Natural killer cell (primary cell): ENCODE data around the gene AEBP1. TPM values are rescaled to one million over a fixed set of nuclear protein-coding genes. Genes with fewer than 3 reads are reported as not detected.

Experiments used
- ATAC-seq, 3 donors: fragments of 150-1000 bp in 2 of 3; fragments of 200-7000 bp in 1 of 3; cut with Tn5 transposase; 1 replicate in 1 of 3; 2 replicates in 2 of 3; pipeline ENCODE4 v1.10.0; 2021; ENCODE audit warnings: mild to moderate bottlenecking in 2 of 3, moderate library complexity in 2 of 3
- DNase-seq, 2 donors: peaks; one replicate each; pipeline versions ENCODE4 v3.0.0 to v3.0.0-alpha.2; 2013 to 2021; ENCODE audit warnings: mixed read lengths in 1 of 2
- H3K27ac ChIP-seq: one replicate; pipeline ENCODE4 v1.5.1; 2013; ENCODE audit warnings: mild to moderate bottlenecking, low read length
- H3K27me3 ChIP-seq: one replicate; pipeline ENCODE4 v1.6.1; 2013; ENCODE audit warnings: low read length; ENCODE audit not compliant: control insufficient read depth, insufficient read depth
- H3K36me3 ChIP-seq: one replicate; pipeline ENCODE4 v1.6.1; 2013; ENCODE audit warnings: low read length; ENCODE audit not compliant: control insufficient read depth, insufficient read depth
- H3K4me1 ChIP-seq: one replicate; pipeline ENCODE4 v1.6.1; 2013; ENCODE audit warnings: low read length; ENCODE audit not compliant: control insufficient read depth, insufficient read depth
- H3K4me3 ChIP-seq: one replicate; pipeline ENCODE4 v1.5.1; 2013; ENCODE audit warnings: low read length
- H3K9me3 ChIP-seq: one replicate; pipeline ENCODE4 v1.6.1; 2013; ENCODE audit warnings: low read length; ENCODE audit not compliant: control insufficient read depth, insufficient read depth
- H3K27ac Mint-ChIP-seq, 2 donors: one replicate each; pipeline ENCODE4 v1.8.0; 2022; ENCODE audit warnings: mild to moderate bottlenecking in 2 of 2, mixed read lengths in 2 of 2, moderate library complexity in 1 of 2
- H3K27me3 Mint-ChIP-seq, 2 donors: one replicate each; pipeline ENCODE4 v1.8.0; 2022; ENCODE audit warnings: low read depth in 2 of 2, mixed read lengths in 2 of 2
- H3K36me3 Mint-ChIP-seq: one replicate; pipeline ENCODE4 v1.8.0; 2022; ENCODE audit warnings: mixed read lengths
- H3K4me1 Mint-ChIP-seq, 2 donors: one replicate each; pipeline ENCODE4 v1.8.0; 2022; ENCODE audit warnings: mixed read lengths in 2 of 2
- H3K4me3 Mint-ChIP-seq: one replicate; pipeline ENCODE4 v1.8.0; 2022; ENCODE audit warnings: mild to moderate bottlenecking, moderate library complexity, mixed read lengths
- H3K9me3 Mint-ChIP-seq, 2 donors: one replicate each; pipeline ENCODE4 v1.8.0; 2022; ENCODE audit warnings: mixed read lengths in 2 of 2
- WGBS: methylation state at CpG from one replicate; pipeline ENCODE4 v1.1.7; 2013; ENCODE audit warnings: missing lambda C conversion rate; ENCODE audit not compliant: insufficient coverage; 5-methylcytosine and 5-hydroxymethylcytosine counted together
- intact Hi-C: fragments of 100-400 bp; cut with micrococcal nuclease; formaldehyde crosslinking; loops from one replicate; pipeline ENCODE4 v1.14.2; 2022
- total RNA-seq, 4 donors: library from RNA; stranded (reverse); fragments of 120-200 nt in 1 of 4; gene quantifications; one replicate each; pipeline versions ENCODE4 v1.2.3 to v1.2.4, GENCODE V29; 2013 to 2022
- TF ChIP-seq, protein P1 (sequence below): fragments of 200-600 bp; IDR thresholded peaks from one replicate; pipeline ENCODE4 v1.8.0; 2022; ENCODE audit warnings: antibody characterized with exemption

The AEBP1 gene
- total RNA-seq, 3 donors from 2014 or later (not counting 1 experiment from before 2014, with no cell fraction given): 3.3 to 9.0 (median 6.4) TPM

DNA sequence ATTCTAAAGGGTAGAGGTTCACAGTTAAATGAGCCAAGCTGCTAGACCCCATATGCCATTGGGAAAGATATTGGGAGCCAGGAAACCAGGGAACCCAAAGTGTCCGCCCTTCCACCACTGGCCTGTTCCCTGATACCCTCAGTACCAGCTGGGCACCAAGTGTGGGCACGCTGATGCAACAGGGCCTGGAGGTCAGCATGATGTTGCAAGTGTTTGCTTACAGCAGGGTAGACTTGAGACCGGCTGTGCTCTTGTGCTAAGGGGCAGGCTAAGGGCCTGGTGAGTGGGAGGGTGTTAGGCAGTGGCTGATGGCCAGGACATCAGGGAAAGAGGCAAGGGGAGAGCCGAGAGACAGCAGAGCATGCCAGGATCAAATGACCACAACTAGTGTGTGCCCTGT, 58.0 kb downstream of the AEBP1 start:
- H3K27me3 ChIP-seq: no peaks in the 10 kb centered on the region
- WGBS: 87% methylated on average over 4 of the region's 4 CpGs
- DNase-seq: no peak
- no peaks in the 10 kb centered on the region for H3K9me3 Mint-ChIP-seq
- peaks cover 17 to 42% of the 10 kb centered on the region in 2 donors for H3K27me3 Mint-ChIP-seq
- no peaks in the 10 kb centered on the region for H3K36me3 Mint-ChIP-seq
- no peaks in the 10 kb centered on the region for H3K4me1 Mint-ChIP-seq
- TF ChIP-seq, protein P1, sequence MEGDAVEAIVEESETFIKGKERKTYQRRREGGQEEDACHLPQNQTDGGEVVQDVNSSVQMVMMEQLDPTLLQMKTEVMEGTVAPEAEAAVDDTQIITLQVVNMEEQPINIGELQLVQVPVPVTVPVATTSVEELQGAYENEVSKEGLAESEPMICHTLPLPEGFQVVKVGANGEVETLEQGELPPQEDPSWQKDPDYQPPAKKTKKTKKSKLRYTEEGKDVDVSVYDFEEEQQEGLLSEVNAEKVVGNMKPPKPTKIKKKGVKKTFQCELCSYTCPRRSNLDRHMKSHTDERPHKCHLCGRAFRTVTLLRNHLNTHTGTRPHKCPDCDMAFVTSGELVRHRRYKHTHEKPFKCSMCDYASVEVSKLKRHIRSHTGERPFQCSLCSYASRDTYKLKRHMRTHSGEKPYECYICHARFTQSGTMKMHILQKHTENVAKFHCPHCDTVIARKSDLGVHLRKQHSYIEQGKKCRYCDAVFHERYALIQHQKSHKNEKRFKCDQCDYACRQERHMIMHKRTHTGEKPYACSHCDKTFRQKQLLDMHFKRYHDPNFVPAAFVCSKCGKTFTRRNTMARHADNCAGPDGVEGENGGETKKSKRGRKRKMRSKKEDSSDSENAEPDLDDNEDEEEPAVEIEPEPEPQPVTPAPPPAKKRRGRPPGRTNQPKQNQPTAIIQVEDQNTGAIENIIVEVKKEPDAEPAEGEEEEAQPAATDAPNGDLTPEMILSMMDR: no peak
- no peak for ATAC-seq
- H3K9me3 ChIP-seq: no peaks in the 10 kb centered on the region
- H3K4me1 ChIP-seq: no peaks in the 10 kb centered on the region
- no peak overlapping the region for H3K27ac Mint-ChIP-seq
- no peaks in the 10 kb centered on the region for H3K36me3 ChIP-seq
- no peak overlapping the region for H3K4me3 Mint-ChIP-seq
- H3K27ac ChIP-seq: no peak overlapping the region
- no peak overlapping the region for H3K4me3 ChIP-seq
- intact Hi-C loops: no loop called here

DNA sequence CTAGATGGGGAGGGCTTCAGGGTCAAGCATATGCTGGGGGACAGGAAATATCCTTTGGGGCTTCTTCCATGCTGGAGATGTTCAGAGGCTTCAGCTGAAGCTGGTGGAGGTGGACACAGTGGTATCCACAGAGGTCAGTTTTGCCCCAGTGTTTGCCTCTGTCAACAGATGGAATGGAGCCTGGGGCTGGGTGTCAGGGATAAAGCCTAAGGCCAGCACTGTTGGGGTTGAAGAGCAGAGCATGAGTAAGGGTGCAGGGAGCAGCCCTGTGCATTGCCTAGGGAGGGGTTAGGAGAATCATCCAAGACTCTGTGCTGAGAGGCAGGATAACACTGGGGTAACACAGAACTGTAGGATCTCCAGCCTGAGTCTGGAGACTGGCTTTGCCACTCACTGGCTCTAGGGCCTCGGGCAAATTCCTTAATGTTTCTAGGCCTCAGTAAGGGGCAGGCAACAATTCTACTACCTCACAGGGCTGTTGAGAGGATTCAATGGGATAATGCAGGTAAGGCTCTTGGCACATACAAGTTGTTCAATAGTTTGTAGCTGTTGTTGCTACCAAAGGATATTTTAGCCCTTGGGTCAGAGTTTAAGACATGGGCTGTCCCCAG, 58.7 kb downstream of the AEBP1 start:
- no peak overlapping the region for H3K4me3 ChIP-seq
- peaks cover 17 to 42% of the 10 kb centered on the region in 2 donors for H3K27me3 Mint-ChIP-seq
- H3K9me3 Mint-ChIP-seq: no peaks in the 10 kb centered on the region
- no peaks in the 10 kb centered on the region for H3K36me3 ChIP-seq
- DNase-seq (no peak), ATAC-seq (no peak)
- TF ChIP-seq, protein P1: no peak
- no peak overlapping the region for H3K27ac Mint-ChIP-seq
- intact Hi-C loops: no loop called here
- H3K4me1 Mint-ChIP-seq: no peaks in the 10 kb centered on the region
- no peaks in the 10 kb centered on the region for H3K9me3 ChIP-seq
- H3K36me3 Mint-ChIP-seq: no peaks in the 10 kb centered on the region
- no peak overlapping the region for H3K27ac ChIP-seq
- 86% methylated on average over 1 of the region's 1 CpG for WGBS
- H3K27me3 ChIP-seq: no peaks in the 10 kb centered on the region
- no peaks in the 10 kb centered on the region for H3K4me1 ChIP-seq
- no peak overlapping the region for H3K4me3 Mint-ChIP-seq

DNA sequence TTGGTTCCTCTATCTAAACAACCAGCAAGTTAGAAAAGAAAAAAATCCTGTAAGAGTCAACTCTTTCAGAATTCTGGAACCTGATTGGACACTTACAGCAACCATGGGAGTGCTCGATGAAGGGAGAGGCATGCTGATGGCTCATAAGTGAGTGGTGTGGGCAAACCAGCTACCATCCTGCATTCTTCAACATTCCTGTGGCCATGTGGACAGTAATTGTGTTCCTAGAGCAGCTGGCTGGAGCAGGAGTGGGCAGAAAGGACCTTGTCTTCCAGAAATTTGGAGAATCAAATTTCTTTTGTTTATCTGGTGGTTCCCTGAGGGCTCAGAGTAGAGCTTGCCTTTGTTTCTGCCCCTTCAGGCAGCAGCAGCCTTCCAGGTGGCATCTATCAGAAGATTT, 59.4 kb downstream of the AEBP1 start:
- no peaks in the 10 kb centered on the region for H3K4me1 ChIP-seq
- TF ChIP-seq, protein P1: no peak
- intact Hi-C loops: no loop called here
- H3K9me3 Mint-ChIP-seq: no peaks in the 10 kb centered on the region
- no peaks in the 10 kb centered on the region for H3K36me3 Mint-ChIP-seq
- H3K9me3 ChIP-seq: no peaks in the 10 kb centered on the region
- no peaks in the 10 kb centered on the region for H3K27me3 ChIP-seq
- no peak for DNase-seq
- no peak overlapping the region for H3K4me3 Mint-ChIP-seq
- no peak for ATAC-seq
- H3K27ac ChIP-seq: no peak overlapping the region
- no peak overlapping the region for H3K4me3 ChIP-seq
- 67% methylated on average over 1 of the region's 1 CpG for WGBS
- H3K27ac Mint-ChIP-seq: no peak overlapping the region
- peaks cover 17 to 42% of the 10 kb centered on the region in 2 donors for H3K27me3 Mint-ChIP-seq
- no peaks in the 10 kb centered on the region for H3K36me3 ChIP-seq
- H3K4me1 Mint-ChIP-seq: no peaks in the 10 kb centered on the region

Other genes with a start within 250 kb of the AEBP1 start
- gene MRPS24, start 234.8 kb upstream of the AEBP1 start, total RNA-seq: 10 to 100 TPM; 34.8 to 37.4 (median 35.7) TPM
- gene URGCP, start 197.7 kb upstream of the AEBP1 start, total RNA-seq: 10 to 100 TPM; 11.5 to 24.4 (median 21.5) TPM
- 10 to 100 TPM in 1 of 3 donors, 1 to 10 TPM in 2; 5.3 to 10.6 (median 9.6) TPM for gene UBE2D4, start 177.9 kb upstream of the AEBP1 start, total RNA-seq
- gene SPDYE1, start 106.4 kb upstream of the AEBP1 start, total RNA-seq: under 1 TPM in 2 of 3 donors, not detected in 1; 0.18 to 0.24 TPM
- 100 to 1,000 TPM; 123 to 129 (median 129) TPM for gene DBNL, start 59.6 kb upstream of the AEBP1 start, total RNA-seq
- 1 to 10 TPM; 1.0 to 1.9 (median 1.5) TPM for gene PGAM2, start 38.8 kb upstream of the AEBP1 start, total RNA-seq
- 10 to 100 TPM; 41.7 to 74.1 (median 50.9) TPM for gene POLM, start 21.8 kb upstream of the AEBP1 start, total RNA-seq
- 10 to 100 TPM; 30.1 to 38.3 (median 38.1) TPM for gene POLD2, start 19.2 kb downstream of the AEBP1 start, total RNA-seq
- not detected for gene MYL7, start 37.0 kb downstream of the AEBP1 start, total RNA-seq
- not detected for gene GCK, start 85.1 kb downstream of the AEBP1 start, total RNA-seq
- gene YKT6, start 96.6 kb downstream of the AEBP1 start, total RNA-seq: 100 to 1,000 TPM in 1 of 3 donors, 10 to 100 TPM in 2; 72.4 to 107 (median 87.1) TPM
- under 1 TPM in 1 of 3 donors, not detected in 2; 0.70 TPM for gene CAMK2B, start 221.2 kb downstream of the AEBP1 start, total RNA-seq